GM10266 (cell line): Measurements from ENCODE around the gene EXOC5.

Experiments
- DNase-seq: peaks from one replicate; pipeline ENCODE4 v3.0.0; 2012; ENCODE audit errors: extremely low spot score
- CTCF ChIP-seq: IDR thresholded peaks from 2 replicates; pipeline ENCODE4 v1.5.1; 2012; ENCODE audit warnings: mild to moderate bottlenecking, low read depth; ENCODE audit not compliant: control insufficient read depth, insufficient read depth; ENCODE audit errors: missing control alignments

Gene EXOC5

DNA sequence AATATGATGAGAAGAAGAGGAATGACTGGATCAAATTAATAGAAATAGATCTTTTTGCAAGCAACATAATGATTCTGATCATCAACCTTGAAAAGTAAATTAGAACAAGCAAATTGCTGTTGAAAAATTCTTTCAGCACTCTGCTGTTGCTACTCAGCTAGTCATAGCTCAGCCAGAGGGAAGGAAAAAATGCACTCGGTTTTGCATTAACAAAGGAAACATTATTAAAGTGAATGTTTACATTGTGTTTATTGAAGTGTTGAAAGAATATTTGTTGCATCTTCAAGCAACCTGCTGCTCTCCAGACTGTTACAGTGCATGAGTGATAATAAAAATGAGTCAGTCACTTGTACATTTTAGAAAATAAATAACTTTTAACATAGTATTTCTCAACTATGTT is 26.5 kb upstream of the EXOC5 start:
- no peak for TF ChIP-seq CTCF
- DNase-seq: no peak

DNA sequence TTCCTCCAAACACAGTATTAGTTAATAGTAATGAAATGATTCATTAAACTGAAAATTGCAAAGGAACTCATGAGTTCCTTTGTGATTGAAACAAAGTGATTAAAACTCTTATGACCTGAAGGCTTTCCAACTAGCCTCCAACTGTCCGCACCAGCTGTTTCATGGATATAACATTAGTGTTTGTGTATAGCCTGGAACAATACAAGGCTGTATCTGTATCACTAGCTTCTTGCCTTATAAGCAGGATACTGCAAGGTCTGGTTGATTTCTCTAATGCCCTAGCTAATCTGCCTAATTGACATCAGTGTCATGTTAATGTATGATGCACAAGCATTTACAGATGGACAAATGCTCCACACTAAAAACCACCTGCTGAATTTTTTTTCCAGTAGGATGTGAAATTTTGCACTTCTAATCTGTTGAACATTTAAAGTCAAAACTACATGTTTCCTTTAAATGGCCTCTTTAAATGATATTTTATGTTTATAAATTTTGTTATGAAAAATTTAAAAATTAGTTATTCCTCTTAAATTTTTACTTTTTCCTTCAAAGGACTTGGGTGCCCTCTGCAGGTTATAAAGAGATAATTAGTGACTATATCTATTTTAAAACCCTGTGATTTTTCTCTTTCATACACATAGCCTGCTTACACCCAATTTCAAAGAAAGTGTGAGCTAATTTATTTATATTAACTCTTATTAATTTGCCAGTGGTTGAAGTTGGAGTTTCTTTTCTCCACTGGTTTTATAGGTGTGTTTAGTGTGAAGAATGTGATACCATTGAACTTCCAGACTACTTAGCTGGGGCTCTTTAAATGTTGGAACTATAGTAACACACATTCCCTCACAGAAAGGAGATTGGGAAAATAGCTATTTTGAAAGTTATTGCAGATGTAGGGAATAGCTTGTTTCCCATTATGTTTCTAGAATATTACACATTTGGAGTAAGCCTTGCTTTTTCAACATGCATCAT is 25.4 kb upstream of the EXOC5 start:
- no peak for DNase-seq
- TF ChIP-seq CTCF: peak; percentile 17

- no peak for TF ChIP-seq CTCF
- no peak for DNase-seq
Observed at GRCh38 chr14:57291692-57292647, 23.3 kb upstream of the EXOC5 start.

GRCh38 chr14:57290751-57291150 is 22.0 kb upstream of the EXOC5 start:
- no peak for DNase-seq
- TF ChIP-seq CTCF: no peak

DNA sequence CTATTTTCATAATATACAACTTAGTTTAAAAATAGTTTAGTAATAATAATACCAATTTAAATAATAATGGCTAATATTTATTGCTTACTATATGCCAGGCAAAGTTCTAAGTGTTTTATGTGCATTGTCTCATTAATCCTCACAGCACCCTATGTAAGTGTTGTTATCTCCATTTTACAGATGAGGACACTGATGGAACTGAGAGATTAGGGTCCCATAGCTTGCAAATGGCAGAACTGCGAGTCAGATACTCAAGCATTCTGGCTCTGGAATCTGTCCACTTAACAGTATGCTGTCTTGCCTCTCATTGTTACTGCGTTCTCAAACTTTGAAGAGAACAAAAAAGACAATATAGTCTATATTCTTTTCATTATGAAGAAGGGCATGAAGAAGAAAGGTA is 19.0 kb upstream of the EXOC5 start:
- no peak for DNase-seq
- no peak for TF ChIP-seq CTCF

DNA sequence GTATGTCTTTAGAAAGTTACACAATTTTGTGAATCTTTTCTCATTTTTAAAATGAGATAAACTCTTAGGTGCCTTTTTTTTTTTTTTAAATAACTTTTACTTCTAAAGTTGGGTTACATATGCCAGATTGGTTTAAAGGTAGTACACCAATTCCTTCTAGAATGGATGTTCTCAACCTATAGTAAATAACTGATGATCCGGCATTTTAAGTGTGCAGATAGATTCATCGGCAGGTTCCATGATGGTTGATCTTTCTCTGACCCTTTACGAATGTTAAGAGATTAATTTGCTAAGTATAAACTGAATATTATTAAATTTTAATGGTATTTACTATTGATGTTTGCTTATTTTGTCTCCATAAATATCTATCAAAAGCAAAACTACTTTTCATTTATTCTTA is 8.4 kb upstream of the EXOC5 start:
- no peak for TF ChIP-seq CTCF
- no peak for DNase-seq
